Gastroesophageal sphincter (tissue), 4 donors: ENCODE results near the gene CYS1. TPM values are rescaled to one million over a fixed set of nuclear protein-coding genes. Genes with fewer than 3 reads are reported as not detected.

ENCODE experiments used
- ATAC-seq: fragments of 150-250 bp; one replicate; pipeline ENCODE4 v1.9.1; 2016; ENCODE audit warnings: mild to moderate bottlenecking, moderate library complexity
- H3K27ac ChIP-seq, 4 donors: fragments of 200-600 bp; sonication (generic) in 3 of 4; 1 replicate in 3 of 4; 2 replicates in 1 of 4; pipeline ENCODE4 v1.5.1; 2016 to 2019
- H3K27me3 ChIP-seq: fragments of 200-600 bp; sonication (generic); one replicate; pipeline ENCODE4 v1.5.1; 2019
- H3K36me3 ChIP-seq, 2 donors: fragments of 200-600 bp; sonication (generic); one replicate each; pipeline ENCODE4 v1.5.1; 2019; ENCODE audit warnings: control low read depth in 1 of 2
- H3K4me1 ChIP-seq, 3 donors: fragments of 200-600 bp; sonication (generic); 1 replicate in 2 of 3; 2 replicates in 1 of 3; pipeline ENCODE4 v1.5.1; 2016 to 2019; ENCODE audit warnings: control low read depth in 2 of 3
- H3K4me3 ChIP-seq, 2 donors: fragments of 200-600 bp; sonication (generic); one replicate each; pipeline ENCODE4 v1.5.1; 2019; ENCODE audit warnings: mild to moderate bottlenecking in 1 of 2, moderate library complexity in 1 of 2
- H3K9me3 ChIP-seq, 3 donors: fragments of 200-600 bp; sonication (generic); one replicate each; pipeline ENCODE4 v1.5.1; 2017 to 2019; ENCODE audit warnings: control low read depth in 2 of 3
- EP300 ChIP-seq: sonication (generic); formaldehyde crosslinking; IDR thresholded peaks from one replicate; pipeline ENCODE4 v1.6.1; 2017; ENCODE audit warnings: antibody characterized with exemption, mild to moderate bottlenecking
- POLR2A ChIP-seq, 2 donors: fragments of 450-650 bp; IDR thresholded peaks; one replicate each; pipeline ENCODE4 v1.6.1; 2017; ENCODE audit warnings: antibody characterized with exemption in 2 of 2, mild to moderate bottlenecking in 2 of 2, moderate library complexity in 1 of 2
- POLR2AphosphoS5 ChIP-seq: sonication (generic); formaldehyde crosslinking; IDR thresholded peaks from one replicate; pipeline ENCODE4 v1.6.1; 2017; ENCODE audit warnings: antibody characterized with exemption
- WGBS, 2 donors: methylation state at CpG; one replicate each; pipeline ENCODE4 v1.1.5; 2018; ENCODE audit warnings: low coverage in 1 of 2; 5-methylcytosine and 5-hydroxymethylcytosine counted together
- total RNA-seq, 4 donors: library from RNA; depleted of rRNA; stranded (reverse); fragments of >200 nt; gene quantifications; one replicate each; pipeline ENCODE4 v1.1.0, GENCODE V29; 2016
- TF ChIP-seq, protein P1 (sequence below), 4 experiments: fragments of 200-600 bp in 2 of 4; fragments of 450-650 bp in 2 of 4; sonication (generic) in 1 of 4; IDR thresholded peaks; one replicate each; pipeline ENCODE4 v1.5.1; 2017 to 2019; ENCODE audit warnings: antibody characterized with exemption in 4 of 4, mild to moderate bottlenecking in 2 of 4, moderate library complexity in 2 of 4

The CYS1 gene
- total RNA-seq, 4 donors from 2014 or later, result 8.6 to 50.7 (median 32.6) TPM

- ATAC-seq, result no peak
- H3K4me1 ChIP-seq, result peaks cover 0 to 43% (median 16%) of the 10 kb centered on the region in 3 donors
- H3K27me3 ChIP-seq, result no peaks in the 10 kb centered on the region
- no peak for TF ChIP-seq POLR2A (IDR thresholded peaks at IDR 0.05)
- TF ChIP-seq EP300, result no peak
- no peak for TF ChIP-seq POLR2AphosphoS5
- TF ChIP-seq, protein P1, sequence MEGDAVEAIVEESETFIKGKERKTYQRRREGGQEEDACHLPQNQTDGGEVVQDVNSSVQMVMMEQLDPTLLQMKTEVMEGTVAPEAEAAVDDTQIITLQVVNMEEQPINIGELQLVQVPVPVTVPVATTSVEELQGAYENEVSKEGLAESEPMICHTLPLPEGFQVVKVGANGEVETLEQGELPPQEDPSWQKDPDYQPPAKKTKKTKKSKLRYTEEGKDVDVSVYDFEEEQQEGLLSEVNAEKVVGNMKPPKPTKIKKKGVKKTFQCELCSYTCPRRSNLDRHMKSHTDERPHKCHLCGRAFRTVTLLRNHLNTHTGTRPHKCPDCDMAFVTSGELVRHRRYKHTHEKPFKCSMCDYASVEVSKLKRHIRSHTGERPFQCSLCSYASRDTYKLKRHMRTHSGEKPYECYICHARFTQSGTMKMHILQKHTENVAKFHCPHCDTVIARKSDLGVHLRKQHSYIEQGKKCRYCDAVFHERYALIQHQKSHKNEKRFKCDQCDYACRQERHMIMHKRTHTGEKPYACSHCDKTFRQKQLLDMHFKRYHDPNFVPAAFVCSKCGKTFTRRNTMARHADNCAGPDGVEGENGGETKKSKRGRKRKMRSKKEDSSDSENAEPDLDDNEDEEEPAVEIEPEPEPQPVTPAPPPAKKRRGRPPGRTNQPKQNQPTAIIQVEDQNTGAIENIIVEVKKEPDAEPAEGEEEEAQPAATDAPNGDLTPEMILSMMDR (IDR thresholded peaks at IDR 0.05), result no peak
- WGBS, 2 donors, result 73 to 75% methylated on average over 3 to 5 of the region's 20 CpGs
- no peak overlapping the region for H3K4me3 ChIP-seq
- H3K9me3 ChIP-seq, result no peaks in the 10 kb centered on the region
- peaks cover 0 to 35% of the 10 kb centered on the region in 2 donors for H3K36me3 ChIP-seq
- peak overlapping the region in 2 of 4 donors; percentile 38 to 43 for H3K27ac ChIP-seq
Observed at GRCh38 chr2:10059552-10060335, 20.5 kb downstream of the CYS1 start.

DNA sequence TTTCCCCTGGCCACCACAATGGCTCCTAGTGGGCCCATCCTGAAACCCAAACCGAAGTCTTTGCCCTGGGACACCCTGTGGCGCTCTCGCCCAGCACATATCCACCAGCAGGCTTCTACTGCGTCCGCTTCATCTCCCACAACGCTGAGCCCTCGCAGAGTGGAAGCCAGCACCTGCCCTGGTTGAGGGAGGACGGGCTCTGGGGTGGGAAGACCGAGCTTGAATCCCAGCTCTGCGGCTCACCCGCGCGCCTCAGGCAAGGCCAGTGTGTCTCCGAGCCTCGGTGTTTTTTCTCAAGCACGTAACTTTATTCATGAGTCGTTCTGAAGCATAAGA lies 21.2 kb downstream of the CYS1 start:
- no peak overlapping the region for H3K27ac ChIP-seq
- no peak overlapping the region for H3K4me3 ChIP-seq
- ATAC-seq, result no peak
- peaks cover 0 to 51% (median 20%) of the 10 kb centered on the region in 3 donors for H3K4me1 ChIP-seq
- TF ChIP-seq, protein P1 (IDR thresholded peaks at IDR 0.05), result no peak
- no peak for TF ChIP-seq POLR2AphosphoS5
- no peak for TF ChIP-seq POLR2A (IDR thresholded peaks at IDR 0.05)
- no peak for TF ChIP-seq EP300
- H3K36me3 ChIP-seq, result peaks cover 0 to 37% of the 10 kb centered on the region in 2 donors
- H3K9me3 ChIP-seq, result no peaks in the 10 kb centered on the region
- 100% methylated on average over 1 of the region's 17 CpGs; no CpG with 5 or more reads in 1 of the 2 donors for WGBS, 2 donors
- no peaks in the 10 kb centered on the region for H3K27me3 ChIP-seq

- no peak for ATAC-seq
- Histone ChIP-seq H3K27me3 (no peaks in the 10 kb centered on the region), H3K4me1 (peaks cover 0 to 57% (median 21%) of the 10 kb centered on the region in 3 donors), H3K27ac (peak overlapping the region in 3 of 4 donors; percentile 58 to 76 (median 63)), H3K36me3 (peaks cover 0 to 37% of the 10 kb centered on the region in 2 donors), H3K4me3 (no peak overlapping the region), H3K9me3 (no peaks in the 10 kb centered on the region)
- 85% methylated on average over 9 of the region's 39 CpGs; no CpG with 5 or more reads in 1 of the 2 donors for WGBS, 2 donors
- TF ChIP-seq POLR2AphosphoS5 (no peak), POLR2A (IDR thresholded peaks at IDR 0.05) (no peak), EP300 (no peak)
- TF ChIP-seq, protein P1 (IDR thresholded peaks at IDR 0.05), result no peak
Observed at GRCh38 chr2:10058251-10059015, 21.8 kb downstream of the CYS1 start.

- Histone ChIP-seq H3K36me3 (peaks cover 0 to 39% of the 10 kb centered on the region in 2 donors), H3K9me3 (no peaks in the 10 kb centered on the region), H3K27ac (peak overlapping the region in 3 of 4 donors; percentile 58 to 76 (median 63)), H3K4me1 (peaks cover 0 to 66% (median 21%) of the 10 kb centered on the region in 3 donors), H3K27me3 (no peaks in the 10 kb centered on the region), H3K4me3 (peak overlapping the region in 1 of 2 donors; percentile 9)
- no peak for TF ChIP-seq EP300
- TF ChIP-seq POLR2AphosphoS5, result peak; percentile 14
- ATAC-seq, result peak; percentile 52
- WGBS, 2 donors, result 0 to 19% methylated on average over 12 to 15 of the region's 28 CpGs
Observed at GRCh38 chr2:10057231-10058107, 22.7 kb downstream of the CYS1 start.
